Stimulated activated CD4-positive, alpha-beta T cell treated with anti-CD3 and anti-CD28 coated beads, Interleukin-4, amount 100 ng/mL, for 48 hours (primary cell): ENCODE data around the gene CDK8.

Source experiments
- DNase-seq, 2 donors: peaks; one replicate each; pipeline ENCODE4 v3.0.0-alpha.2; 2020; ENCODE audit warnings: low read depth in 2 of 2

The CDK8 gene

DNA sequence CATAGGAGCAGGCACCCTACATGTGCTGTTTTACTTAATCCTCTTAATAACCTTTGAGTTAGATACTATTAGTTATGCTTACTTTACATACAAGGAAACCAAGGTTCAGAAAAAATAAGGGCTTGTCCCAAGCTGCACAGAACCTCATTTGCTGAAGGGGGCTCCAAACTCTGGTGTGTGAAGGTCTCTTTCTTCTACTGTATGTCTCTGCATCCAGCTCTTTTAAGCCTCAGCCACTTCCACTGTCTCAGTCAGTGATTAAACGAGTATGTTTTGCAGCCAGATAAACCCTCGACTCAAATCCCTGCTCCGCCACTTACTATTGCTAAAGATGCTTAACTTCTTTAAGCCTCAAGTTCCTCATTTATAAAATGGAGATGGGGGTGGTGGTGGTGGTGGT lies 191.2 kb downstream of the CDK8 start:
- DNase-seq: no peak

DNA sequence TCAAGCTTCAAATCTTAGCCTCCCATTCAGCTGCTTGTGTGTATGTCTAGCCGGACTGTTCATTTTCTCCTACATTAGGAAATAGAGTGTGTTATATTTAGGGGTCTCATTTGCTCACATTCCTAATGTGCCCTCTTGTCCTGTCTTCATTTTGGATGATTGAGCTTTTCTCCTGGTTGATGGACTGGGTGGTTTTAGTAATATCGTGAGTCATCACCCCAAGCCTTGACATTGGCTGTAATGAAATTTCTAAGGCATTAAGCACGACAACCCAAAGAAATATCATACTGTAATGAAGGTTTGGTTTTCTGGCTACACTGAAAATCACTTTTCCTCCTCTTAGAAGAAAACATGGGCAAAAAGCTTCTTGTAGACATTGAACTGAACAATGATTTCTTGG lies 192.8 kb downstream of the CDK8 start:
- DNase-seq: no peak

DNA sequence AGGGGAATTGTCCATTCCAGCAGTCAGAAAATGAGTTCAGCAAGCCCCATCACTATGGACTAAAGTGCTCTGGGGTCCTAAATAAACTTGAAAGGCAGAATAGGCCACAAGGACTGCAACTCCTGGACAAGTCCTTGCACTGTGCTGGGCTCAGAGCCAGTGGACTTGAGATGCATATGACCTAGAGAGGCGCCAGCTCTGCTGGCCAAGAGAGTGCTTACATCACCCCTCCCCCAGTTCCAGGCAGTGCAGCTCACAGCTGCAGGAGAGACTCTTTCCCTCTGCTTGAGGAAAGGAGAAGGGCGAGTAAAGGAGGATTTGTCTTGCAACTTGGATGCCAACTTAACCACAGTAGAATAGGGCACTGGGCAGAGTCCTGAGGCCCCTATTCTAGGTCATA lies 194.1 kb downstream of the CDK8 start:
- DNase-seq: no peak

DNA sequence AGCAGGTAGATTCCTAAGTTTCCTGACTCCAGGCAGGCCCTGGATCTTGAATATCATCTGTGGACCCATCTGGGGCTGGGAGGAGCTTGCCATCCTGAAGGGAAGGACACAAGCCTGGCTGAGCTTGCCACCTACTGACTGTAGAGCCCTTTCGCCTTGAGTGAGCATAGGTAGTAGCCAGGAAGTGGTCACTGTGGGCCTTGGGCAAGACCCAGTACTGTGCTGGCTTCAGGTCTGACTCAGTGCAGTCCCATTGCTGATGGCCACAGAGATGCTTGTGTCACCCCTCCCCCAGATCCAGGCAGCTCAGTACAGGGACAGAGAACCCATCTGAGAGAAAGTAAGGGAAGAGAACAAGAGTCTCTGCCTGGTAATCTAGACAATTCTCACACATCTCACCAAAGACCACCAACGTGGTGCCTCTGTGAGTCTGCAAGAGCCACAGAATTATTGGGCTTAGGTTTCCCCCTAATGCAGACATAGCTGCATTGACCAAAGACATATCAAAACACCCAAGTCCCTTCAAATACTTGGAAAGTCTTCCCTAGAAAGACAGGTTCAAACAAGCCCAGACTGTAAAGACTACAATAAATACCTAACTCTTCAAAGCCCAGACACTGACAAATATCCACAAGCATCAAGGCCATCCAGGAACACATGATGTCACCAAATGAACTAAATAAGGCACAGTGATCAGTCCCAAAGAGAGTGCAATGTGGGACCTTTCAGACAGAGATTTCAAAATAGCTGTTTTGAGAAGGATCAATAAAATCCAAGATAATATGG lies 195.3 kb downstream of the CDK8 start:
- DNase-seq: no peak
